ENCODE data around the gene KCNQ1. TPM values are rescaled to one million over a fixed set of nuclear protein-coding genes. Genes with fewer than 3 reads are reported as not detected.

Gene KCNQ1
- total RNA-seq, 4 donors from 2014 or later, result 5.6 to 46.8 (median 24.6) TPM

DNA sequence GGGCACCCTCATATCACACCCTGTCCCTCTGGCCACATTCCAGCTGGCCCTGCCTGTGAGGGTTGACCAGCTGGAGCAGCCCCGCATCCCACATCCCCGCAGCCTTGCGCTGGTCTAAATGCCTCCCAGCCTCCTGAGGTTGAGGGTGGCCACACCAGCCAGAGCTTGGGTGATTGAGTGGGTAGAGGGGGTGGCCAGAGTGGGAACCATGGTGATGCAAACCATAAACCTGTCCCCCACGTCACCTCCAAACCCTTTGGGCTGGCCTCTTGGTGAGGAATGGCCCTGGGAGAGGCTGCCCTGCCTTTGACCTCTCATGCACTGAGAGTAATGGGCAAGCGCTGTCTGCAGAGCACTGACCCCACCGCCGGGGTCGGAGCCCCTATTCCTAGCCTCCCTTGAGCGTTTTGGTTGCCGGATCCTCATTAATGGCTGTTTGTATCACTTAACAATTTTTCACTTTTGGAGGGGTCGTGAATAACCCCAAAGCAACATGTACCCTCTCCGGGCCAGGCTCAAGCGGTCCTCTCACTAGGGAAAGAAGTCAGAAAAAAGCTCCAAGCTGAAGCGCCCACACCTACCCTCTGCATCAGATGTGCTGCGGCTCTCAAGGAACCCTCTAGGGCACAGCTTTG lies 271.0 kb downstream of the KCNQ1 start:
- no peaks in the 10 kb centered on the region for H3K36me3 ChIP-seq
- no peak overlapping the region for H3K4me3 ChIP-seq
- no peaks in the 10 kb centered on the region for H3K9me3 ChIP-seq
- peaks cover 0 to 5% (median 0%) of the 10 kb centered on the region in 4 donors for H3K4me1 ChIP-seq
- H3K27ac ChIP-seq, result no peak overlapping the region
- TF ChIP-seq POLR2A (IDR thresholded peaks at IDR 0.05) (no peak), POLR2AphosphoS5 (IDR thresholded peaks at IDR 0.05) (no peak), EP300 (IDR thresholded peaks at IDR 0.05; ENCODE audit: low read depth) (no peak)
- TF ChIP-seq, protein P1, sequence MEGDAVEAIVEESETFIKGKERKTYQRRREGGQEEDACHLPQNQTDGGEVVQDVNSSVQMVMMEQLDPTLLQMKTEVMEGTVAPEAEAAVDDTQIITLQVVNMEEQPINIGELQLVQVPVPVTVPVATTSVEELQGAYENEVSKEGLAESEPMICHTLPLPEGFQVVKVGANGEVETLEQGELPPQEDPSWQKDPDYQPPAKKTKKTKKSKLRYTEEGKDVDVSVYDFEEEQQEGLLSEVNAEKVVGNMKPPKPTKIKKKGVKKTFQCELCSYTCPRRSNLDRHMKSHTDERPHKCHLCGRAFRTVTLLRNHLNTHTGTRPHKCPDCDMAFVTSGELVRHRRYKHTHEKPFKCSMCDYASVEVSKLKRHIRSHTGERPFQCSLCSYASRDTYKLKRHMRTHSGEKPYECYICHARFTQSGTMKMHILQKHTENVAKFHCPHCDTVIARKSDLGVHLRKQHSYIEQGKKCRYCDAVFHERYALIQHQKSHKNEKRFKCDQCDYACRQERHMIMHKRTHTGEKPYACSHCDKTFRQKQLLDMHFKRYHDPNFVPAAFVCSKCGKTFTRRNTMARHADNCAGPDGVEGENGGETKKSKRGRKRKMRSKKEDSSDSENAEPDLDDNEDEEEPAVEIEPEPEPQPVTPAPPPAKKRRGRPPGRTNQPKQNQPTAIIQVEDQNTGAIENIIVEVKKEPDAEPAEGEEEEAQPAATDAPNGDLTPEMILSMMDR (IDR thresholded peaks at IDR 0.05), result no peak
- H3K27me3 ChIP-seq, result no peaks in the 10 kb centered on the region
- 90% methylated on average over 15 of the region's 15 CpGs; no CpG with 5 or more reads in 1 of the 2 donors for WGBS, 2 donors (ENCODE audit: low coverage in 1 of 2)
- in situ Hi-C loops (cut with MboI; ENCODE audit: low pct_ligation_motif_present in 1 of 4, low pct_unique_long_range_greater_than_20kb in 1 of 4, low sequenced_read_pairs in 3 of 4) (no loop called here), intact Hi-C loops (cut with DNase I; ENCODE audit: low total_unique reads) (no loop called here)
- no peak for DNase-seq

GRCh38 chr11:2716376-2717095 lies 271.7 kb downstream of the KCNQ1 start:
- Histone ChIP-seq H3K9me3 (no peaks in the 10 kb centered on the region), H3K27me3 (no peaks in the 10 kb centered on the region), H3K36me3 (no peaks in the 10 kb centered on the region), H3K27ac (no peak overlapping the region), H3K4me1 (peaks cover 0 to 5% (median 0%) of the 10 kb centered on the region in 4 donors), H3K4me3 (no peak overlapping the region)
- intact Hi-C loops (cut with DNase I; ENCODE audit: low total_unique reads), result no loop called here
- in situ Hi-C loops (cut with MboI; ENCODE audit: low pct_ligation_motif_present in 1 of 4, low pct_unique_long_range_greater_than_20kb in 1 of 4, low sequenced_read_pairs in 3 of 4), result no loop called here
- TF ChIP-seq EP300 (IDR thresholded peaks at IDR 0.05; ENCODE audit: low read depth), result no peak
- TF ChIP-seq POLR2AphosphoS5 (IDR thresholded peaks at IDR 0.05), result no peak
- no peak for TF ChIP-seq POLR2A (IDR thresholded peaks at IDR 0.05)
- TF ChIP-seq, protein P1 (IDR thresholded peaks at IDR 0.05), result no peak
- DNase-seq, result no peak
- 76% methylated on average over 7 of the region's 14 CpGs; no CpG with 5 or more reads in 1 of the 2 donors for WGBS, 2 donors (ENCODE audit: low coverage in 1 of 2)

- H3K4me3 ChIP-seq, result no peak overlapping the region
- in situ Hi-C loops (cut with MboI; ENCODE audit: low pct_ligation_motif_present in 1 of 4, low pct_unique_long_range_greater_than_20kb in 1 of 4, low sequenced_read_pairs in 3 of 4), result no loop called here
- intact Hi-C loops (cut with DNase I; ENCODE audit: low total_unique reads), result no loop called here
- no peaks in the 10 kb centered on the region for H3K36me3 ChIP-seq
- H3K9me3 ChIP-seq, result no peaks in the 10 kb centered on the region
- 86 to 96% methylated on average over 11 to 22 of the region's 22 CpGs for WGBS, 2 donors (ENCODE audit: low coverage in 1 of 2)
- no peak for TF ChIP-seq EP300 (IDR thresholded peaks at IDR 0.05; ENCODE audit: low read depth)
- TF ChIP-seq POLR2A (IDR thresholded peaks at IDR 0.05), result no peak
- TF ChIP-seq, protein P1 (IDR thresholded peaks at IDR 0.05), result no peak
- TF ChIP-seq POLR2AphosphoS5 (IDR thresholded peaks at IDR 0.05), result no peak
- H3K27ac ChIP-seq, result no peak overlapping the region
- DNase-seq, result no peak
- H3K4me1 ChIP-seq, result peaks cover 0 to 5% (median 0%) of the 10 kb centered on the region in 4 donors
- H3K27me3 ChIP-seq, result no peaks in the 10 kb centered on the region
Measured at GRCh38 chr11:2717561-2718325, 272.9 kb downstream of the KCNQ1 start.

GRCh38 chr11:2718817-2719438 lies 274.1 kb downstream of the KCNQ1 start:
- H3K27me3 ChIP-seq, result no peaks in the 10 kb centered on the region
- H3K27ac ChIP-seq, result no peak overlapping the region
- no peaks in the 10 kb centered on the region for H3K9me3 ChIP-seq
- H3K4me1 ChIP-seq, result no peaks in the 10 kb centered on the region
- TF ChIP-seq POLR2AphosphoS5 (IDR thresholded peaks at IDR 0.05), result no peak
- no peak for TF ChIP-seq EP300 (IDR thresholded peaks at IDR 0.05; ENCODE audit: low read depth)
- TF ChIP-seq POLR2A (IDR thresholded peaks at IDR 0.05), result no peak
- TF ChIP-seq, protein P1 (IDR thresholded peaks at IDR 0.05), result no peak
- intact Hi-C loops (cut with DNase I; ENCODE audit: low total_unique reads) (no loop called here), in situ Hi-C loops (cut with MboI; ENCODE audit: low pct_ligation_motif_present in 1 of 4, low pct_unique_long_range_greater_than_20kb in 1 of 4, low sequenced_read_pairs in 3 of 4) (no loop called here)
- no peak for DNase-seq
- 93 to 100% methylated on average over 2 to 11 of the region's 11 CpGs for WGBS, 2 donors (ENCODE audit: low coverage in 1 of 2)
- no peaks in the 10 kb centered on the region for H3K36me3 ChIP-seq
- H3K4me3 ChIP-seq, result no peak overlapping the region
